Neutrophil (primary cell): Measurements from ENCODE around the gene SEMA7A.

Experiments
- H3K27ac ChIP-seq: fragments of 200-600 bp; sonication (generic); 2 replicates; pipeline ENCODE4 v1.5.1; 2016; ENCODE audit warnings: mild to moderate bottlenecking, moderate library complexity
- H3K27me3 ChIP-seq: fragments of 200-600 bp; sonication (generic); 2 replicates; pipeline ENCODE4 v1.6.0; 2016; ENCODE audit warnings: mild to moderate bottlenecking
- H3K36me3 ChIP-seq: fragments of 200-600 bp; sonication (generic); 2 replicates; pipeline ENCODE4 v1.5.1; 2017
- H3K4me1 ChIP-seq, 2 experiments: fragments of 200-600 bp in 1 of 2; sonication (generic) in 1 of 2; 1 replicate in 1 of 2; 2 replicates in 1 of 2; pipeline versions ENCODE4 v1.5.1 to v1.6.1; 2013 to 2016; ENCODE audit warnings: low read depth in 1 of 2, low read length in 1 of 2, mild to moderate bottlenecking in 1 of 2, moderate library complexity in 1 of 2; ENCODE audit not compliant: control insufficient read depth in 1 of 2, insufficient read depth in 1 of 2
- H3K4me3 ChIP-seq, 2 experiments: fragments of 200-600 bp in 1 of 2; sonication (generic) in 1 of 2; 1 replicate in 1 of 2; 2 replicates in 1 of 2; pipeline ENCODE4 v1.5.1; 2013 to 2016; ENCODE audit warnings: low read depth in 1 of 2, low read length in 1 of 2, mild to moderate bottlenecking in 1 of 2, moderate library complexity in 1 of 2
- H3K9me3 ChIP-seq: fragments of 200-600 bp; sonication (generic); 2 replicates; pipeline ENCODE4 v1.5.1; 2016
- CTCF ChIP-seq: fragments of 200-600 bp; sonication (generic); IDR thresholded peaks from 2 replicates; pipeline ENCODE4 v1.5.1; 2016; ENCODE audit warnings: antibody characterized with exemption

Gene SEMA7A

GRCh38 chr15:74421302-74422245 lies 12.2 kb downstream of the SEMA7A start:
- Histone ChIP-seq H3K4me1 (peaks cover 10 to 12% of the 10 kb centered on the region in 2 experiments), H3K27ac (no peak overlapping the region), H3K36me3 (no peaks in the 10 kb centered on the region)

GRCh38 chr15:74420193-74420905 lies 13.4 kb downstream of the SEMA7A start:
- no peaks in the 10 kb centered on the region for H3K9me3 ChIP-seq
- H3K4me1 ChIP-seq, result peaks cover 21 to 23% of the 10 kb centered on the region in 2 experiments
- H3K27ac ChIP-seq, result no peak overlapping the region
- H3K4me3 ChIP-seq, result no peak overlapping the region
- TF ChIP-seq CTCF, result no peak
- no peaks in the 10 kb centered on the region for H3K27me3 ChIP-seq
- H3K36me3 ChIP-seq, result no peaks in the 10 kb centered on the region

More at GRCh38 chr15:74421302-74422245, 12.2 kb downstream of the SEMA7A start:
- H3K9me3 ChIP-seq, result no peaks in the 10 kb centered on the region
- no peaks in the 10 kb centered on the region for H3K27me3 ChIP-seq
- no peak for TF ChIP-seq CTCF
- no peak overlapping the region for H3K4me3 ChIP-seq

GRCh38 chr15:74419432-74419831 lies 14.3 kb downstream of the SEMA7A start:
- TF ChIP-seq CTCF, result no peak
- H3K9me3 ChIP-seq, result no peaks in the 10 kb centered on the region
- H3K4me1 ChIP-seq, result peaks cover 30 to 32% of the 10 kb centered on the region in 2 experiments
- no peaks in the 10 kb centered on the region for H3K27me3 ChIP-seq
- no peak overlapping the region for H3K27ac ChIP-seq
- H3K4me3 ChIP-seq, result no peak overlapping the region
- H3K36me3 ChIP-seq, result no peaks in the 10 kb centered on the region

GRCh38 chr15:74418575-74419338 lies 15.0 kb downstream of the SEMA7A start:
- Histone ChIP-seq H3K27ac (no peak overlapping the region), H3K4me1 (peaks cover 35 to 36% of the 10 kb centered on the region in 2 experiments), H3K9me3 (no peaks in the 10 kb centered on the region), H3K36me3 (no peaks in the 10 kb centered on the region), H3K4me3 (no peak overlapping the region), H3K27me3 (no peaks in the 10 kb centered on the region)
- TF ChIP-seq CTCF, result no peak

- Histone ChIP-seq H3K4me3 (no peak overlapping the region), H3K27ac (no peak overlapping the region), H3K4me1 (peaks cover 32 to 33% of the 10 kb centered on the region in 2 experiments), H3K27me3 (no peaks in the 10 kb centered on the region), H3K9me3 (no peaks in the 10 kb centered on the region), H3K36me3 (no peaks in the 10 kb centered on the region)
- no peak for TF ChIP-seq CTCF
Measured at GRCh38 chr15:74417670-74418069, 16.1 kb downstream of the SEMA7A start.
